A549 (cell line): ENCODE measurements around the gene OPA3. TPM values are rescaled to one million over a fixed set of nuclear protein-coding genes. Genes with fewer than 3 reads are reported as not detected.

Experiments
- ATAC-seq, 2 experiments: fragments of 200-7000 bp in 1 of 2; fragments of >200 bp in 1 of 2; cut with Nextera tagmentation in 1 of 2; cut with Tn5 transposase in 1 of 2; 3 replicates each; pipeline versions ENCODE4 v1.8.0 to v1.9.1; 2018 to 2020; ENCODE audit warnings: mild to moderate bottlenecking in 1 of 2, moderate library complexity in 1 of 2
- CTCF ChIA-PET: fragments of 300-600 bp; sonication (Branson Sonifier 250); formaldehyde crosslinking; extraction: SDS; loops from one replicate; lab custom pipeline; 2021; ENCODE audit warnings: antibody characterized with exemption, inconsistent platforms; lab: Yijun Ruan, JAX
- POLR2A ChIA-PET: fragments of 350-600 bp; formaldehyde crosslinking; extraction: SDS; loops from one replicate; lab custom pipeline; 2021; ENCODE audit warnings: antibody characterized with exemption, inconsistent platforms; lab: Yijun Ruan, JAX
- DNase-seq, 2 experiments: peaks; one replicate each; pipeline versions ENCODE4 v3.0.0 to v3.0.0-alpha.2; 2011 to 2016; ENCODE audit warnings: low read depth in 1 of 2, low spot score in 1 of 2
- FAIRE-seq: peaks from 2 replicates; lab custom pipeline; 2011; peaks lifted over from hg19 to GRCh38; lab: Jason Lieb, UNC
- H3K27ac ChIP-seq, 2 experiments: fragments of >200 bp; sonication (Bioruptor Twin); formaldehyde crosslinking; 3 replicates each; pipeline ENCODE4 v1.5.1; 2016 to 2017
- H3K4me1 ChIP-seq: fragments of >200 bp; sonication (Bioruptor Twin); formaldehyde crosslinking; 3 replicates; pipeline ENCODE4 v1.6.1; 2016
- H3K4me2 ChIP-seq: fragments of >200 bp; sonication (Bioruptor Twin); formaldehyde crosslinking; 3 replicates; pipeline ENCODE4 v1.6.1; 2016
- H3K4me3 ChIP-seq: fragments of >200 bp; sonication (Bioruptor Twin); formaldehyde crosslinking; 3 replicates; pipeline ENCODE4 v1.5.1; 2016
- H3K9me3 ChIP-seq: fragments of >200 bp; sonication (Bioruptor Twin); formaldehyde crosslinking; 3 replicates; pipeline ENCODE4 v1.6.1; 2016
- BHLHE40 ChIP-seq: IDR thresholded peaks from 2 replicates; pipeline ENCODE4 v1.6.1; 2012; ENCODE audit warnings: low read depth, low read length, inconsistent platforms
- E2F6 ChIP-seq: IDR thresholded peaks from 2 replicates; pipeline ENCODE4 v1.6.1; 2012; ENCODE audit warnings: low read depth, borderline replicate concordance
- EHF ChIP-seq: fragments of 250-450 bp; sonication (Bioruptor Pico); IDR thresholded peaks from 2 replicates; pipeline ENCODE4 v1.5.0; 2020; ENCODE audit warnings: mild to moderate bottlenecking
- EHMT2 ChIP-seq: fragments of 200-600 bp; sonication (generic); IDR thresholded peaks from 2 replicates; pipeline ENCODE4 v1.6.1; 2016; ENCODE audit warnings: antibody characterized with exemption, low read depth, mild to moderate bottlenecking, moderate library complexity
- GATA3 ChIP-seq: IDR thresholded peaks from 2 replicates; pipeline ENCODE4 v1.6.1; 2012; ENCODE audit warnings: borderline replicate concordance
- HEYL ChIP-seq: fragments of 250-450 bp; sonication (Bioruptor Pico); IDR thresholded peaks from 2 replicates; pipeline ENCODE4 v1.8.0; 2021; ENCODE audit warnings: mild to moderate bottlenecking, moderate library complexity
- HMGXB4 ChIP-seq: fragments of 250-450 bp; sonication (Bioruptor Pico); IDR thresholded peaks from 2 replicates; pipeline ENCODE4 v1.5.0; 2021; ENCODE audit warnings: mild to moderate bottlenecking, moderate library complexity, borderline replicate concordance
- HOXA7 ChIP-seq: fragments of 250-450 bp; sonication (Bioruptor Pico); IDR thresholded peaks from 2 replicates; pipeline ENCODE4 v1.5.0; 2020; ENCODE audit warnings: mild to moderate bottlenecking, moderate library complexity
- HOXB13 ChIP-seq: fragments of 250-450 bp; sonication (Bioruptor Pico); IDR thresholded peaks from 2 replicates; pipeline ENCODE4 v1.5.0; 2020; ENCODE audit warnings: low read depth, mild to moderate bottlenecking, moderate library complexity
- KDM1A ChIP-seq: fragments of 200-600 bp; sonication (generic); IDR thresholded peaks from 2 replicates; pipeline ENCODE4 v1.6.1; 2016; ENCODE audit warnings: low read depth, mild to moderate bottlenecking
- MAFK ChIP-seq: fragments of 450-650 bp; IDR thresholded peaks from 2 replicates; pipeline ENCODE4 v1.6.1; 2014; ENCODE audit not compliant: partially characterized antibody
- NFE2L2 ChIP-seq: fragments of 150-350 bp; conservative IDR thresholded peaks from 2 replicates; pipeline ENCODE4 v1.6.1; 2014; ENCODE audit warnings: low read length
- PBX3 ChIP-seq: IDR thresholded peaks from 2 replicates; pipeline ENCODE4 v1.6.1; 2012
- PHF8 ChIP-seq: fragments of 200-600 bp; sonication (generic); IDR thresholded peaks from 2 replicates; pipeline ENCODE4 v1.6.1; 2016; ENCODE audit warnings: low read depth, mild to moderate bottlenecking, antibody characterized with exemption, moderate library complexity, borderline replicate concordance
- POLR2A ChIP-seq: IDR thresholded peaks from 2 replicates; pipeline ENCODE4 v1.6.1; 2012; ENCODE audit warnings: mild to moderate bottlenecking, low read length
- RFX5 ChIP-seq: fragments of 450-650 bp; IDR thresholded peaks from 2 replicates; pipeline ENCODE4 v1.7.1; 2014; ENCODE audit warnings: antibody characterized with exemption, mild to moderate bottlenecking, moderate library complexity
- USF2 ChIP-seq: fragments of 450-650 bp; IDR thresholded peaks from 2 replicates; pipeline ENCODE4 v1.6.1; 2014; ENCODE audit warnings: antibody characterized with exemption
- ZC3H11A ChIP-seq: fragments of 450-650 bp; IDR thresholded peaks from 2 replicates; pipeline ENCODE4 v1.6.1; 2014; ENCODE audit warnings: antibody characterized with exemption, mild to moderate bottlenecking
- ZFP36 ChIP-seq: fragments of 450-650 bp; IDR thresholded peaks from 2 replicates; pipeline ENCODE4 v1.6.1; 2014; ENCODE audit warnings: borderline replicate concordance; ENCODE audit not compliant: partially characterized antibody
- ZSCAN20 ChIP-seq: fragments of 250-450 bp; sonication (Bioruptor Pico); IDR thresholded peaks from 2 replicates; pipeline ENCODE4 v1.8.0; 2022; ENCODE audit warnings: mild to moderate bottlenecking, moderate library complexity
- WGBS: methylation state at CpG from one replicate; pipeline ENCODE4 v1.1.6; 2017; ENCODE audit errors: missing lambda C conversion rate; 5-methylcytosine and 5-hydroxymethylcytosine counted together
- polyA plus RNA-seq, 4 experiments: library from polyadenylated mRNA; depleted of rRNA in 3 of 4; stranded (reverse); fragments of >200 nt; fragmentation: RNase III in 1 of 4; extraction: RNeasy Plus Mini Kit Qiagen cat#74134 plus additional on column Dnase treatment in 1 of 4; gene quantifications; 2 replicates in 3 of 4; 3 replicates in 1 of 4; pipeline ENCODE4 v1.2.3, GENCODE V29; 2011 to 2017
- TF ChIP-seq, protein P1 (sequence below): fragments of 200-600 bp; sonication (generic); IDR thresholded peaks from 2 replicates; pipeline ENCODE4 v1.6.1; 2016; ENCODE audit warnings: antibody characterized with exemption, mild to moderate bottlenecking, moderate library complexity

Gene OPA3
- polyA plus RNA-seq, 2 of the 4 experiments (the other 2 are of a cell fraction): 15.6 to 21.8 TPM

- DNase-seq (no peak), FAIRE-seq (no peak)
- 67% methylated on average over 2 of the region's 2 CpGs for WGBS
Measured at GRCh38 chr19:45501730-45502014, 82.9 kb downstream of the OPA3 start.

DNA sequence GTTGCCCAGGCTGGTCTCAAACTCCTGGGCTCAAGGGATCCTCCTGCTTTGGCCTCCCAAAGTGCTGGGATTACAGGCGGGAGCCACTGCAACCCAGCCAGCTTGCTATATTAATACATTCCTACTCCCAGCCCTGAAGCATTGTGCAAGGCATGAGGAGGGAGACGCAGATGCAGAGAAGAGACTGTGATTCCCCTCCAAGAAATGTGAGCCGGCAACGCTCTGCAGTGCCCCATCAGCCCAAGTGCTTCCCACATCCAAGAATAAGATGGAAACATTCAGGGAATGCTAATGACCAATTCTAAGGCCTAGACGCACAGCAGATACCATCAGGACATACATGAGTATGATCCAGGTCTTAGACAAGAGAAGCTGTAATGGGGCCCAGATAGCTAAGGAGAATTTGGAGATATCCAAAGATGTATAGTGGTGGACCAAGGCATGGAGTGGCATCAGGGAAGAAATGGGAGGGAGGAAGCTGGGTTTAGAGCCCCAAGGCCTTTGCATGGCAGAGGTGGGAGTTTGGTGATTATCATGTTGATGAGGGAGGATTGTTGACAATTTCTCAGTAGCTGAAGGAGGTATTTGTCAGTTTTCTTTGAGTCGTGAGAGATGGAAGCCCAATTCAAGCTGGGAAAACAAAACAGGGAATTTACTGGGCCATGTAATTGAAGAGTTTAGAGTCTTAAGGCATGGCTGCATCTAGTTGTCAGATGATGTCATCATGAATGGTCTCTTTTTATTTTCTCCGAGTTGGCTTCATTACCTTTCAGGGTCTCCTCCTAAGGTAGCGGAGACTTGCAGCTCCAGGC lies 83.5 kb downstream of the OPA3 start:
- ChIA-PET CTCF (interaction anchor here (0.8 to 17.6 kb wide), 7 partner anchors 11 to 192 kb away, joined by 3 to 418 read pairs (median 4); partner anchors contain the start of gene ERCC1), POLR2A (no interaction called here)
- WGBS: 76% methylated on average over 8 of the region's 8 CpGs
- no peak for FAIRE-seq
- Histone ChIP-seq H3K4me3 (no peak overlapping the region), H3K4me1 (peaks cover 22% of the 10 kb centered on the region), H3K27ac (no peak overlapping the region), H3K9me3 (no peaks in the 10 kb centered on the region), H3K4me2 (no peak overlapping the region)
- TF ChIP-seq ZSCAN20 (no peak), GATA3 (no peak), HMGXB4 (CRISPR knock-in tag) (no peak), PHF8 (no peak), EHF (CRISPR knock-in tag) (no peak), KDM1A (no peak), EHMT2 (no peak), ZFP36 (no peak), POLR2A (no peak), NFE2L2 (no peak), BHLHE40 (no peak), HOXA7 (CRISPR knock-in tag) (no peak), MAFK (no peak), HEYL (CRISPR knock-in tag) (no peak), ZC3H11A (no peak), HOXB13 (no peak), E2F6 (no peak), PBX3 (no peak)
- TF ChIP-seq, protein P1, sequence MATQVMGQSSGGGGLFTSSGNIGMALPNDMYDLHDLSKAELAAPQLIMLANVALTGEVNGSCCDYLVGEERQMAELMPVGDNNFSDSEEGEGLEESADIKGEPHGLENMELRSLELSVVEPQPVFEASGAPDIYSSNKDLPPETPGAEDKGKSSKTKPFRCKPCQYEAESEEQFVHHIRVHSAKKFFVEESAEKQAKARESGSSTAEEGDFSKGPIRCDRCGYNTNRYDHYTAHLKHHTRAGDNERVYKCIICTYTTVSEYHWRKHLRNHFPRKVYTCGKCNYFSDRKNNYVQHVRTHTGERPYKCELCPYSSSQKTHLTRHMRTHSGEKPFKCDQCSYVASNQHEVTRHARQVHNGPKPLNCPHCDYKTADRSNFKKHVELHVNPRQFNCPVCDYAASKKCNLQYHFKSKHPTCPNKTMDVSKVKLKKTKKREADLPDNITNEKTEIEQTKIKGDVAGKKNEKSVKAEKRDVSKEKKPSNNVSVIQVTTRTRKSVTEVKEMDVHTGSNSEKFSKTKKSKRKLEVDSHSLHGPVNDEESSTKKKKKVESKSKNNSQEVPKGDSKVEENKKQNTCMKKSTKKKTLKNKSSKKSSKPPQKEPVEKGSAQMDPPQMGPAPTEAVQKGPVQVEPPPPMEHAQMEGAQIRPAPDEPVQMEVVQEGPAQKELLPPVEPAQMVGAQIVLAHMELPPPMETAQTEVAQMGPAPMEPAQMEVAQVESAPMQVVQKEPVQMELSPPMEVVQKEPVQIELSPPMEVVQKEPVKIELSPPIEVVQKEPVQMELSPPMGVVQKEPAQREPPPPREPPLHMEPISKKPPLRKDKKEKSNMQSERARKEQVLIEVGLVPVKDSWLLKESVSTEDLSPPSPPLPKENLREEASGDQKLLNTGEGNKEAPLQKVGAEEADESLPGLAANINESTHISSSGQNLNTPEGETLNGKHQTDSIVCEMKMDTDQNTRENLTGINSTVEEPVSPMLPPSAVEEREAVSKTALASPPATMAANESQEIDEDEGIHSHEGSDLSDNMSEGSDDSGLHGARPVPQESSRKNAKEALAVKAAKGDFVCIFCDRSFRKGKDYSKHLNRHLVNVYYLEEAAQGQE: no peak
- DNase-seq: no peak
- no peak for ATAC-seq

More at GRCh38 chr19:45501730-45502014, 82.9 kb downstream of the OPA3 start:
- peaks cover 21% of the 10 kb centered on the region for H3K4me1 ChIP-seq
- no peak for ATAC-seq
- TF ChIP-seq RFX5: no peak
- peak; percentile 73 for TF ChIP-seq USF2
- no peak overlapping the region for H3K4me3 ChIP-seq
- H3K27ac ChIP-seq: no peak overlapping the region
- no peak overlapping the region for H3K4me2 ChIP-seq
- H3K9me3 ChIP-seq: no peaks in the 10 kb centered on the region
- POLR2A ChIA-PET: no interaction called here
- CTCF ChIA-PET: interaction anchor here (0.8 to 17.6 kb wide), 6 partner anchors 12 to 192 kb away, joined by 3 to 418 read pairs (median 4); partner anchors contain the start of gene ERCC1
